Kidney tubule cell (primary cell): ENCODE measurements around the gene EHD2.
"Not testable (repeated sequence)": the region's sequence is repeated elsewhere in the genome, so short reads cannot be mapped to it uniquely, and the experiment has no call there.

Experiments
- DNase-seq: peaks from one replicate; pipeline ENCODE4 v3.0.0-alpha.2; 2018; ENCODE audit warnings: low spot score

The EHD2 gene, protein sequence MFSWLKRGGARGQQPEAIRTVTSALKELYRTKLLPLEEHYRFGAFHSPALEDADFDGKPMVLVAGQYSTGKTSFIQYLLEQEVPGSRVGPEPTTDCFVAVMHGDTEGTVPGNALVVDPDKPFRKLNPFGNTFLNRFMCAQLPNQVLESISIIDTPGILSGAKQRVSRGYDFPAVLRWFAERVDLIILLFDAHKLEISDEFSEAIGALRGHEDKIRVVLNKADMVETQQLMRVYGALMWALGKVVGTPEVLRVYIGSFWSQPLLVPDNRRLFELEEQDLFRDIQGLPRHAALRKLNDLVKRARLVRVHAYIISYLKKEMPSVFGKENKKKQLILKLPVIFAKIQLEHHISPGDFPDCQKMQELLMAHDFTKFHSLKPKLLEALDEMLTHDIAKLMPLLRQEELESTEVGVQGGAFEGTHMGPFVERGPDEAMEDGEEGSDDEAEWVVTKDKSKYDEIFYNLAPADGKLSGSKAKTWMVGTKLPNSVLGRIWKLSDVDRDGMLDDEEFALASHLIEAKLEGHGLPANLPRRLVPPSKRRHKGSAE

DNA sequence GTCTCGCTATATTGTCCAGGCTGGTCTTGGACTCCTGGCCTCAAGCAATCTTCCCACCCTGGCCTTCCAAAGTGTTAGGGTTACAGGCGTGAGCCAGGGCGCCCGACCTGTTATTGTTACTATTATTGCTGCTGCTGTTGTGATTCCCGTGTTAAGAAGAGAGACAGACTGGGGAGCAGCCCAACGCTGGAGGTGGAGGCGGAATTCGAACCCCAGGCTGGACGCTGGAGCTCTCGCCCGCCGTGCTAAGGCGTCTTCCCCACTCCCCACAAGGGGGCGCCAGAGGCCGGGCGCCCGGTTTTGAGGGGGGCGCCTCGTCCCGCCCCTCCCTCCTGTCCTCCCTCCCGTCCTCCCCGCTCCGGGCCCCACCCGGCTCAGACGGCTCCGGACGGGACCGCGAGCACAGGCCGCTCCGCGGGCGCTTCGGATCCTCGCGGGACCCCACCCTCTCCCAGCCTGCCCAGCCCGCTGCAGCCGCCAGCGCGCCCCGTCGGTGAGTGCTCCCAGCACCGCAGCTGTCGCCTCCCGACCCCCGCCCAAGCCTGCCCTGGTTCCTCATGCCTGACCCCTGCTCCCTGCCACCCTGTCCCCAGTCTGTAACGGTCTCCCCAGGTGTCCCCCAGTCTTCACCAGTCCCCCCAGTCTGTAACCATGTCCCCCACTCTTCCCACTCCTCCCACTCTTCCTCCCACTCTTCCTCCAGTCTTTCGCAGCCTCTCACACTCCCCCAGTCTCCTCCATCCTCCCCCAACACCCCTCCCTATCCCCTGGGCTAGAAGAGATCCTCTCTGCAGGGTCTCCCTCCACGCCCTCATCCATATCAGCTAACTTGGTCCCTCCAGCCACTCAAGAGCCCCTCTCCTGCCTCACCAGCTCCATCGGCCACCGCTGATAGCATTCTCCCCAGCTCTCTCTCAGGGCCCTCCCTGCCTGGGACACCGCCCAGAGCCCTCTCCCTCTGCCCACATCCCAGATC lies at the start of gene EHD2:
Gene EHD2 (plus strand): TSS at position 377 of the 976 bp plus-strand sequence. CDS start 3,191 bp downstream, outside the sequence.
- DNase-seq, result peak; percentile 72

DNA sequence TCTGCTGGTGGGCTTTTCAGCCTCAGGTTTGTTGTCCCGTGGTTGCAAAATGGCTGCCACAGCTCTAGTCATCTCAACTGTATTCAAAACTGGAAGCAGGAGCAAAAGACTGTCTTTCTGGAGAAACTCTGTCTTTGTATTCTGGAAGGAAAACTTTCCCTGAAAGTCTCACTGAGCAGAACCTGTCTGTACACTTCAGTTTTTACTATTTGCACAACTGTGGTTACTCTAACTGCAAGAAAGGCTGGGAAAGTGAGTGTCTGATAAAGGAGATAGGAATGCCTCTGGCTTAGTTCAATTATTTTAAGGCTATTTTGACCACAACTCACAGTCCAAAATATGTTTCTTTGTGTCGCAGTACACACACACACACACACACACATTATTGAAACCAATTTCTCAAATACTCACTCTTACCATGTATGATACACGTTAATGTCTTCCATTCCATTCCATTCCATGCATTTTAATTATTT lies 49.7 kb upstream of the EHD2 start:
- peak; percentile 72 for DNase-seq

DNA sequence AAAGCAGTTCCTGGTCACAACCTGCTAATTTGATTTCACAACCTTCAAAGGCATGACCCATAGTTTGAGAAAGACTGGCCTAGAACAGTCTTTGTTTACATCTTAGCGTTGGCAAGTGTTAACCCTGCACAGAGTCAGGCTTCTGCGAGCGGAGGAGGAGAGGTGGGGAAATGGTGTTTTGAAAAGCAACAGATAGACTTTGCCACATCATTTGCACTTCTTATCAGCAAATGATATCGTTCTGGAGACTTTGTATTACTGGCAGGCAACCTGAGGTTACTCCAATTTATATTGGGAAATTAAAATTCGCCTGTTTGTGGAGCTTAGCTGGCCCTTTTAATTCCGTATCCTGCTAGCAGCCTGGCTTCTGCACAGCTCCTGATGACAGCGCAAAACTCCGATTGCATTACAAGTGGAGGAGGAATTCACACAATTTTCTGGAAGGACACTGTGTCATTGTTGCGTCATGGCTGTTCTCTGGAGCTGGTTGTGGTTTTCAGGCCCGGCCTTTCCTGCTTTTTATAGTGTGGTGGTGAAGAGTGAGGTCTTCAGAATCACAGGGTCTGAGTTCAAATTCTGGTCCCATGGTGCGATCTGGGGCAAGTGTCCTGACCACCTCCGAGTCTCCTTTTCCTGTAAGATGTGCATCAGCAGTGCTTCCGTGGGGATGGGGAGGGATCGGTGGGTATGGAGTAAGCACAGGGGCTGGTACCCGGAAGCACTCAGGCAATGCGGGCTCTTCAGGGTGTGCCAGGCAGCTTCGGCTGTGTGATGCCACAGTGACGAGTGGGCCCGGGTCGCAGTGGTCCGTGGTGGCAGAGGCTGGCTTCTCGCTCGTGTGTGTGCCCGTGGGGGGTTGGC lies 49.1 kb upstream of the EHD2 start:
- peak; percentile 80 for DNase-seq

DNA sequence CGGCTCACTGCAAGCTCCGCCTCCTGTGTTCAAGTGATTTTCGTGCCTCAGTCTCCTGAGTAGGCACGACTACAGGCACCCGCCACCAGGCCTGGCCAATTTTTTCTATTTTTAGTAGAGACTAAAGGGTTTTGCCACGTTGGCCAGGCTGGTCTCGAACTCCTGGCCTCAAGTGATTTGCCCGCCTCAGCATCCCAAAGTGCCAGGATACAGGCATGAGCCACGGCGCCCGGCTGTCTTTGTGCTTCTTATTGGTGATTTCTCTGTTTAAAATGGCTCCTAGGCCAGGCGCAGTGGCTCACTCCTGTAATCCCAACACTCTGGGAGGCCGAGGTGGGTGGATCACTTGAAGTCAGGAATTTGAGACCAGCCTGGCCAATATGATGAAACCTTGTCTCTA lies 44.7 kb upstream of the EHD2 start:
- DNase-seq, result not testable (repeated sequence)

DNA sequence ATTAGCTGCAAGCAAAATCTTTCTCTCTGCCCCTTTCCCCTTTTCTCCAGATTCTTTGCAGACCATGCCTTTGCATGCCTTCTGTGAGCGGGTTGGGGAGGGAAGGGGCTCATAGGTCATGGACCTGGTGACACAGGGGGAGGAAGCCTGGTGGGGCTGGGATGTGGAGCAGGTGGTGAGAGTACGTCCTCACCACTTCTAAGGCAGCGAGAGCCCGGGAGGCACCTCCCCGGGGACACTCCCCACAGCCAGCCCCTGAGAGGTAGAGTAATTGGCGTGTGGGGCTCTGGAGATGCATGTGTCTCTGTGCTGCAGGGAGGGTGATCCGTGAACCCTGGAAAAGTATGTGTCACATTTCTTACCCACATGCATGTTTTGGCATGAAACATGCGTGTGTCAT lies 42.5 kb upstream of the EHD2 start:
- DNase-seq, result no peak

DNA sequence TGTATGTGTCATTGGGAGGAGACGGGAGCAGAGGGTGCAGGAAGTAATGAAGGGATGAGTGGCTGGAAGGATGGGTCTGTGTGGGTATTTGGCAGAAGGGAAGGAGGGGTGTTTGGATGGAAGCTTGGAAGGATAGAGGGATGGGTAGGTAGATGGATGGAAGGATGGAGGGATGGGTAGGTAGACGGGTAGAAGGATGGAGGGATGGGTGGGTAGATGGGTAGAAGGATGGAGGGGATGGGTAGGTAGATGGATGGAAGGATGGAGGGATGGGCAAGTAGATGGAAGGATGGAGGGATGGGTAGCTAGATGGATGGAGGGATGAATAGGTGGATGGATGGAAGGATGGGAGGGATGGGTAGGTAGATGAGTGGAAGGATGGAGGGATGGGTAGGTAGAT lies 41.7 kb upstream of the EHD2 start:
- no peak for DNase-seq

DNA sequence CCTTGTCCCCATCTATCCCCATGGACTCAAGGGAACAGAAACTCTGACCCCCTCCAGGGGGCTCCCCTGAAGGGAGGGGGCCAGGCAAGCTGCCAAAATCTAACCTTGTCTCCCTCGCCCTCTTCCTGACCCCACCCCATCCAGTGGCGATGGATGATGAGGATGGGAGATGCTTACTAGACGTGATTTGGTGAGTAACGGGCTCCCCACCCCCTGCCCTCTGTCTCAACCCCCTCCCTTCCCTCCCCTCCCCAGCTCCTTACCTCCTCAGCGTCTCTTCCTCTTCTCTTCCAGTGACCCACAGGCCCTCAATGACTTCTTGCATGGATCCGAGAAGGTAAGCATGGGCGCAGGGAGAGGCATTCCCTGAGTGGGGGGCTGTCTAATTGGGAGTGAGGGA lies 39.8 kb upstream of the EHD2 start:
- DNase-seq, result no peak

DNA sequence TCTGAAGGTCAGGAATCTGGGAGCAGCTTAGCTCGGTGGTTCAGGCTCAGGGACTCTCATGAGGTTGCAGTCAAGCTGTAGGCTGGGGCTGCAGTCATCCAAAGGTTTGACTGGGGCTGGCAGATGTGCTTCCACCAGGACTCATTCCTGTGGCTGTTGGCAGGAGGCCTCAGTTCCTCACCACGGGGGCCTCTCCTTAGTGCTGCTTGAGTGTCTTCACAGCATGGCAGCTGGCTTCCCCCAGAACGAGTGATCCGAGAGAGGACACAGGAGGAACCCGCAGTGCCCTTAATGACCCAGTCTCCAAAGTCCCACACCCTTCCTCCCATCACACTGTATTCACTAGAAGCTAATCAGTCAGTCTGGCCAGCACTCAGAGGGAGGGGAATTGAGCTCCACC lies 38.7 kb upstream of the EHD2 start:
- DNase-seq, result no peak

DNA sequence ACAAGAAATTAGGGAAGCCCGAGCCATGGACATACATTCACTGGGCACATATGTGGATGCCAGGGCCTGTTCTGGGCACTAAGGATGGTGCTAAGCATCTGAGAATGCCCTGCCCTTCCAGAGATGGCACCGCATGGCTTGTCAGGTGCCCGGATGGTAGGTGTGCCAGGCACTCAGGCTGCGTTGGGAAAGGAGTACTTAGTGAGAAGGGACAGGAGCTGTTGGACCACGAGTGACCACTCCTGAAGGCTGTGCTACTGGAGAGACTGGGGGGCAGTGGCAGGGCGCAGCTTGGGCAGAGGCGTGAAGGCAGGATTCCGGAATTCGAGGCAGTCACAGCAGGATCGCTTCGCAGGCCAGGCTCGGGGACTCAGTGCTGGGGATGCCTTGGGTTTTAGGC lies 38.0 kb upstream of the EHD2 start:
- no peak for DNase-seq

DNA sequence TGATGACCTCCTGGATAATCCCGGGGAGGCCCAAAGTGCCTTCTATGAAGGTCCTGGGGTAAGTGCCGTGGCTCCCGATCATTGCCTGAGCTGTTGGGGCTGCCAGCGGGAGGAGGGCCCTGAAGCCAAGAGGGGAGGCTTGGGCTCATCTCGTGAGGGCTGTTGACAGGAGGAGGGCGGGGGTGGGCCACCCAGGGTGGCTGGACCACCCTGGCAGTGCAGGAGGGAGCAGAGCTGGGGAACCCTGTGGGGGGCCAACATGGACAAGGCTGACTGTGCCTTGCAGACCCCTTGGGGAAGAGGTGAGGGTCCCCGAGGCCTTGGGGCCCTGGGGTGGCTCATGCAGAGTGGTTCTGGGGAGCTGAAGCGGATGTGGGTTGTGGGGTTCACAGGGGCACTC lies 37.4 kb upstream of the EHD2 start:
- DNase-seq, result no peak

DNA sequence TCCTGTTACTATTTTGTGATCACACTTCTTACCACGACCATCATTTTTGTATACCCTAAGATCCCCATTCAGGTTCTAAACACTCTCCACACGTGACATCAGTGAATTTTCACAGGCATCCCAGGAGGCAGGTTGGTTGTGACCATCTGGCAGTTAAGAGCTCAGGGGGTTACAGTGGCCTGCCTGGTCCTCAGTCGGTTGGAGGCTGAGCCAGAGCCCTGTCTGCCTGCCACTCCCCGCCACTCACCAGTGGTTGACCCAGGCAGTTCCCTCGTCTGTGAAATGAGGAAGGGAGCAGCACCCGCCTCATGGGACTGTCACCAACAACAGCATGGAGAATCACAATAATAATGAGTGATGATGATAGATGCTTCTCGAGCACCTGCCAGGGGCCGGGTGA lies 36.4 kb upstream of the EHD2 start:
- no peak for DNase-seq

DNA sequence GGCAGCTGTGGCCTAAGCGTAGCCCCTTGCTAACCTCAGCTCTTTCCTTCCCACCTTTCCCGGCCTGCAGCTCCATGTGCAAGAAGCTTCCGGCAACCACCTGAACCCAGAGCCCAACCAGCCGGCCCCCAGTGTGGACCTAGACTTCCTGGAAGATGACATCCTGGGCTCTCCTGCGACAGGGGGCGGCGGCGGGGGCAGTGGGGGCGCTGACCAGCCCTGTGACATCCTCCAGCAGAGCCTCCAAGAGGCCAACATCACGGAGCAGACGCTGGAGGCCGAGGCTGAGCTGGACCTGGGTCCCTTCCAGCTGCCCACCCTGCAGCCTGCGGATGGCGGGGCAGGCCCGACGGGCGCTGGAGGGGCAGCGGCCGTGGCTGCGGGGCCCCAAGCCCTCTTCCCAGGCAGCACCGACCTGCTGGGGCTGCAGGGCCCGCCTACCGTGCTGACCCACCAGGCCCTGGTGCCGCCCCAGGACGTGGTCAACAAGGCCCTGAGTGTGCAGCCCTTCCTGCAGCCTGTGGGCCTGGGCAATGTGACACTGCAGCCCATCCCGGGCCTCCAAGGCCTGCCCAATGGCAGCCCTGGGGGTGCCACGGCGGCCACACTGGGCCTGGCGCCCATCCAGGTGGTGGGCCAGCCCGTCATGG lies 33.8 kb upstream of the EHD2 start:
- no peak for DNase-seq

DNA sequence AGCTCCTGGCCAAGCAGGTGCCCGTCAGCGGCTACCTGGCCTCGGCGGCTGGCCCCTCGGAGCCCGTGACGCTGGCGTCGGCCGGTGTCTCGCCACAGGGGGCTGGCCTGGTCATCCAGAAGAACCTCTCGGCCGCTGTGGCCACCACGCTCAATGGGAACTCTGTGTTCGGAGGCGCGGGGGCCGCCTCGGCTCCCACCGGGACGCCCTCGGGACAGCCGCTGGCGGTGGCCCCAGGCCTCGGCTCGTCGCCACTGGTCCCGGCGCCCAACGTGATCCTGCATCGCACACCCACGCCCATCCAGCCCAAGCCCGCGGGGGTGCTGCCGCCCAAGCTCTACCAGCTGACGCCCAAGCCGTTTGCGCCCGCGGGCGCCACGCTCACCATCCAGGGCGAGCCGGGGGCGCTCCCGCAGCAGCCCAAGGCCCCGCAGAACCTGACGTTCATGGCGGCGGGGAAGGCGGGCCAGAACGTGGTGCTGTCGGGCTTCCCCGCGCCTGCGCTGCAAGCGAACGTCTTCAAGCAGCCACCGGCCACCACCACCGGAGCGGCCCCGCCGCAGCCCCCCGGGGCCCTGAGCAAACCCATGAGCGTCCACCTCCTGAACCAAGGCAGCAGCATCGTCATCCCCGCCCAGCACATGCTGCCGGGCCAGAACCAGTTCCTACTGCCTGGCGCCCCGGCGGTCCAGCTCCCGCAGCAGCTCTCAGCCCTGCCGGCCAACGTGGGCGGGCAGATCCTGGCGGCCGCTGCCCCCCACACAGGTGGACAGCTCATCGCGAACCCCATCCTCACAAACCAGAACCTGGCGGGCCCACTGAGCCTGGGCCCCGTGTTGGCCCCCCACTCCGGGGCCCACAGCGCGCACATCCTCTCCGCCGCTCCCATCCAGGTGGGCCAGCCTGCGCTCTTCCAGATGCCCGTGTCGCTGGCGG lies 33.0 kb upstream of the EHD2 start:
- no peak for DNase-seq

DNA sequence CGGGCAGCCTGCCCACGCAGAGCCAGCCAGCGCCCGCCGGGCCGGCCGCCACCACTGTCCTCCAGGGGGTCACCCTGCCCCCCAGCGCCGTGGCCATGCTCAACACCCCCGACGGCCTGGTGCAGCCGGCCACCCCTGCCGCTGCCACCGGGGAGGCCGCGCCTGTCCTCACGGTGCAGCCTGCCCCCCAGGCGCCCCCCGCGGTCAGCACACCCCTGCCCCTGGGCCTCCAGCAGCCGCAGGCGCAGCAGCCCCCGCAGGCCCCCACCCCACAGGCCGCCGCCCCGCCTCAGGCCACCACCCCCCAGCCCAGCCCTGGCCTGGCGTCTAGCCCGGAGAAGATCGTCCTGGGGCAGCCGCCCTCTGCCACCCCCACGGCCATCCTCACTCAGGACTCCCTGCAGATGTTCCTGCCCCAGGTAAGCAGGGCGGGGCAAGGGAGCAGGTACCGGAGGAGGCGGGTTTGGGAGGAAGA lies 32.3 kb upstream of the EHD2 start:
- DNase-seq, result no peak

DNA sequence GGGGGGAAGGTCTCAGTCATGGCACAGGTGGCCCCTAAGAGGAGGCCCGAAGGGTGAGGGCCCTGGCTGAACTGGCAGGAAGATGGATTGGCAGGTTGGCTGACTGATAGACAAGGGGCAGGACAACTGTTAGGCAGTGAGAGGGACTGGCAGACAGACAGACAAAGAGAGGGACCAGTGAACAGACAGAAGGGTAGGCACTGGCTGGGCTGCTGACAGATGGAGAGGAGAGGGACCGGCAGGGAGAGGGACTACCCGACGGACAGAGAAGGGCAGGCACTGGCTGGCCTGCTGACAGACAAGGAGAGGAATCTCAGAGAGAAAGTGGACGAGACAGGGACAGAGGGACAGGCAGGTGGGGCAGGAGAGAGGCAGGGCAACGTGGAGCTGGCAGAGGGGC lies 31.8 kb upstream of the EHD2 start:
- DNase-seq, result no peak

DNA sequence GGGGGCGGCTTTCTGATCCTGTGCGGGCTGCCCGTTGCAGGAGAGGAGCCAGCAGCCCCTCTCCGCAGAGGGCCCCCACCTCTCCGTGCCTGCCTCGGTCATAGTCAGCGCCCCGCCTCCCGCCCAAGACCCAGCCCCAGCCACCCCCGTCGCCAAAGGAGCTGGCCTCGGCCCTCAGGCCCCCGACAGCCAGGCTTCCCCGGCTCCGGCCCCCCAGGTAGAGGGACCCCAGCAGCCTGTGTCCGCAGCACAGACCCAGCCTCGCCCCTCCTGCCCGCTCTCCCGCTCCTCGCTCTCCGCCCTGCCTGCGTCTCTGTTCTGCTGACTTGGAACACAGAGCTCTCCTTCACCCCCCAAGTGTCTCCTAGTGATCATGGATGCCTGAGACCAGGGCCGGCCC lies 31.3 kb upstream of the EHD2 start:
- no peak for DNase-seq

DNA sequence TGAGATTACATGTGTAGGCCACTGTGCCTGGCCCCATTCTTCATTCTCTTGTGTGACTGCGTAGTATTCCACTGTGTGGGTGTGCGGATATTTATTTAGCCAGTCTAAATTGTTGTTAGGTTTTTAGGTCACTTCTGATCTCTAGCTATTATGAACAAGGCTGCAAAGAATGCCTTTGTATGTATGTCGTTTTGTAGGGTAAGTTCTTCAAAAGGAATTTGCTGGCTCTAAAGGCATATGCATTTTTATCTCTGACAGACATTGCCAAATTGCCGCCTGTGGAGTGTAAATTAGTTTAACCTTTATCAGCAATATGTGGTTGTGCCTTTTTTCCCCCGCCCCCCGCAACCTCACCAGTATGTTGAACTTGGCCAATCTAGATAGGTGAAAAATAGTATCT lies 30.3 kb upstream of the EHD2 start:
- DNase-seq, result no peak

DNA sequence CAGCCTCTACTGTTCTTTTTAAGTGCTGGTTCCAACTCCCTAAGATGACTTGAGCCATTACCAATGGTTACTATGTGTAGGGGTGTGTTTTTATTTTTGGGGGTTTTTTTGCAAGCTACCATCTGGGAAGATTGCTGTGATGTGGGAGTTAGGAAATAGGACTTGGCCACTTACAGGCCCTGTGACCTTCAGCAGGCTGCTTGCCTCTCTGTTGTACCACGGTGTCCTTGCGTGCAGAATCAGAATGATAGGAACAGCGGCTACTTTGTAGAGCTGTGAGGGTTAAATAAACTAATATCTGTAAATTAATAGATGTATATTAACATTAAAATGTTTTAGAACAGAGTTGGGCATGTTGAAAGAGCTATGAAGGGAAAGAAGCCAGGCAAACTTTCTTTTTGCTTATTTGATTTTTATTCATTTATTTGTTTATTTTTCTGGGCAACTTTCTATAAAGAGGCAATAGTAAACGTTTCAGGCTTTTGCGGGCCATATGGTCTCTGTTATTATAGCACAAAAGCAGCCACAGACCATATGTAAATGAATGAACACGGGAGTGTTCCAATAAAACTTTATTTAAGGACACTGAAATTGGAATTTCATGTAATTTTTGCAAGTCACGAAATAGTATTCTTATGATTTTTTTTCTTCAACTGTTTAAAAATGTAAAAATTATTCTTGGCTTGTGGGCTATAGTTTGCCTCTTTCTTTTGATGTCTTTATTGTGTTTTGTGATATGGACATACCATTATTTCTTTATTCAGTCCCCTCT lies 26.4 kb upstream of the EHD2 start:
- no peak for DNase-seq

DNA sequence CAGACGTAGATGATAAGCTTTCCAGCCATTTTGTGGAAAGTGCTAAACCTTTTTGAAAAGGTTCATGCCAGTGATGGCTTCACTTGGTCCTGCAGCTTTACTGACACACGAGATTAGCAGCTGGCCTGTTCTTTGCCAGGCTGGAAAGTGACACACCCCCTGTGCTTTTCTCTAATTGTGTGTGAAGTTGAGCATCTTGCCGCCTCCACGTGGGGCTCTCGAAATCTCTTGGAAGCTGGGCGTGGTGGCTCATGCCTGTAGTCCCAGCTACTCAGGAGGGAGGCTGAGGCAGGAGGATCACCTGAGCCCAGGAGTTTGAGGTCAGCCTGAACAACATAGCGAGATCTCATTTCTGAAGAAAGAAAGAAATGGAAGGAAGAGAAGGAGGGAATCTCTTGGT lies 25.3 kb upstream of the EHD2 start:
- DNase-seq, result no peak
